ENCODE measurements around the gene MGRN1. TPM values are rescaled to one million over a fixed set of nuclear protein-coding genes. Genes with fewer than 3 reads are reported as not detected.

Gene MGRN1
- total and polyA plus RNA-seq, 2 of the 13 experiments (the other 11 are each of a cell fraction or from before 2014, with no cell fraction given): 11.9 to 12.6 TPM

DNA sequence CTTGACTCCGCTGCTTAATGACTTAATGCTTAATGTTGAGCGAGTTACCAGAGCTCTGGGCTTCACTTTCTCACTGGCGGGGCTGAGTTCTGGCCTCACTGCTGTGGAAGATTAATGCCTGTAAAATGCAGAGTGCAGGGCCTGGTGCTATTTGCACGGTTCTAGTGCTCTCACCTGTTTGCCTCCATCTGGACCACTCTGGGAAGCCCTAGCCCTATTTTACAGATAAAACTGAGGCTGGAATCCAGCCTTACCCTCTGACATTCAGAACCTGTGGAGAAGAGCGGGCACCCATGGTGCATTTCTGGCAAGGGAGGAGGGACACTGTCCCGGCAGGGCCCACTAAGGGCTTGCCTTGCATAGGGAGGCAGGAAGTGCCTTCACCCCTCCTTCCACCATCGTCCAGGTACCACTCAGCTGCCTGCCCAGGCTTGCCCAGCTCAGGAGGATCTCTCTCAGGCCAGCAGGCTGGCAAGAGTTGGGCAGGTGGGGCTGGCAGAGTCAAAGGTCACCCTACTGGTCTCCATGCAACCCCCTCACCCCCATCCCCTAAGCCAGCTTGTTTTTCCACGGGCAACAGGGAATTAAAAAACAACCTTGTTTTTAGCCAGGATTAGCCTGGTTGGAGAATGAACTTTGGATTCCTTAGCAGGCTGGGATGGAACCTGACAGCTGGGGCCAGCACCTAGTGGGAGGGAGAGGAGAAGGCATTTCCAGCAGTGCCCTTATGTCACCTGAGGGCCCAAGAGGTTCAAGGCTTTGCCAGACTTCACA is 5.8 kb upstream of the MGRN1 start (continued):
- TF ChIP-seq, protein P1, sequence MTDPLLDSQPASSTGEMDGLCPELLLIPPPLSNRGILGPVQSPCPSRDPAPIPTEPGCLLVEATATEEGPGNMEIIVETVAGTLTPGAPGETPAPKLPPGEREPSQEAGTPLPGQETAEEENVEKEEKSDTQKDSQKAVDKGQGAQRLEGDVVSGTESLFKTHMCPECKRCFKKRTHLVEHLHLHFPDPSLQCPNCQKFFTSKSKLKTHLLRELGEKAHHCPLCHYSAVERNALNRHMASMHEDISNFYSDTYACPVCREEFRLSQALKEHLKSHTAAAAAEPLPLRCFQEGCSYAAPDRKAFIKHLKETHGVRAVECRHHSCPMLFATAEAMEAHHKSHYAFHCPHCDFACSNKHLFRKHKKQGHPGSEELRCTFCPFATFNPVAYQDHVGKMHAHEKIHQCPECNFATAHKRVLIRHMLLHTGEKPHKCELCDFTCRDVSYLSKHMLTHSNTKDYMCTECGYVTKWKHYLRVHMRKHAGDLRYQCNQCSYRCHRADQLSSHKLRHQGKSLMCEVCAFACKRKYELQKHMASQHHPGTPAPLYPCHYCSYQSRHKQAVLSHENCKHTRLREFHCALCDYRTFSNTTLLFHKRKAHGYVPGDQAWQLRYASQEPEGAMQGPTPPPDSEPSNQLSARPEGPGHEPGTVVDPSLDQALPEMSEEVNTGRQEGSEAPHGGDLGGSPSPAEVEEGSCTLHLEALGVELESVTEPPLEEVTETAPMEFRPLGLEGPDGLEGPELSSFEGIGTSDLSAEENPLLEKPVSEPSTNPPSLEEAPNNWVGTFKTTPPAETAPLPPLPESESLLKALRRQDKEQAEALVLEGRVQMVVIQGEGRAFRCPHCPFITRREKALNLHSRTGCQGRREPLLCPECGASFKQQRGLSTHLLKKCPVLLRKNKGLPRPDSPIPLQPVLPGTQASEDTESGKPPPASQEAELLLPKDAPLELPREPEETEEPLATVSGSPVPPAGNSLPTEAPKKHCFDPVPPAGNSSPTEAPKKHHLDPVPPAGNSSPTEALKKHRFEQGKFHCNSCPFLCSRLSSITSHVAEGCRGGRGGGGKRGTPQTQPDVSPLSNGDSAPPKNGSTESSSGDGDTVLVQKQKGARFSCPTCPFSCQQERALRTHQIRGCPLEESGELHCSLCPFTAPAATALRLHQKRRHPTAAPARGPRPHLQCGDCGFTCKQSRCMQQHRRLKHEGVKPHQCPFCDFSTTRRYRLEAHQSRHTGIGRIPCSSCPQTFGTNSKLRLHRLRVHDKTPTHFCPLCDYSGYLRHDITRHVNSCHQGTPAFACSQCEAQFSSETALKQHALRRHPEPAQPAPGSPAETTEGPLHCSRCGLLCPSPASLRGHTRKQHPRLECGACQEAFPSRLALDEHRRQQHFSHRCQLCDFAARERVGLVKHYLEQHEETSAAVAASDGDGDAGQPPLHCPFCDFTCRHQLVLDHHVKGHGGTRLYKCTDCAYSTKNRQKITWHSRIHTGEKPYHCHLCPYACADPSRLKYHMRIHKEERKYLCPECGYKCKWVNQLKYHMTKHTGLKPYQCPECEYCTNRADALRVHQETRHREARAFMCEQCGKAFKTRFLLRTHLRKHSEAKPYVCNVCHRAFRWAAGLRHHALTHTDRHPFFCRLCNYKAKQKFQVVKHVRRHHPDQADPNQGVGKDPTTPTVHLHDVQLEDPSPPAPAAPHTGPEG (CRISPR knock-in tag; IDR thresholded peaks at IDR 0.05): peak; percentile 42; the same call in 1 of the 2 replicates
- TF ChIP-seq ZNF143 (CRISPR knock-in tag; IDR thresholded peaks at IDR 0.05) (peak; percentile 49), ISL2 (CRISPR knock-in tag; IDR thresholded peaks at IDR 0.05) (0 out of 2 replicates have a peak, but pooled peaks have one; percentile 19), ZNF766 (CRISPR knock-in tag; IDR thresholded peaks at IDR 0.05; ENCODE audit: borderline replicate concordance) (0 out of 2 replicates have a peak, but pooled peaks have one; percentile 26), ZNF557 (CRISPR knock-in tag; IDR thresholded peaks at IDR 0.05) (no peak), ZNF441 (CRISPR knock-in tag; IDR thresholded peaks at IDR 0.05; ENCODE audit: borderline replicate concordance) (no peak), MTA1 (CRISPR knock-in tag; IDR thresholded peaks at IDR 0.05; ENCODE audit: borderline replicate concordance) (0 out of 2 replicates have a peak, but pooled peaks have one; percentile 23), NFKB2 (CRISPR knock-in tag; IDR thresholded peaks at IDR 0.05; ENCODE audit: borderline replicate concordance) (peak; percentile 67; the same call in 1 of the 2 replicates), MTF1 (CRISPR knock-in tag; IDR thresholded peaks at IDR 0.05) (no peak), FOXP1 (IDR thresholded peaks at IDR 0.05) (no peak), FOXP1 (CRISPR knock-in tag; IDR thresholded peaks at IDR 0.05) (0 out of 2 replicates have a peak, but pooled peaks have one; percentile 15), ZFP90 (CRISPR knock-in tag; IDR thresholded peaks at IDR 0.05; ENCODE audit: borderline replicate concordance) (peak; percentile 89), ZNF777 (CRISPR knock-in tag; IDR thresholded peaks at IDR 0.05) (0 out of 2 replicates have a peak, but pooled peaks have one; percentile 20), ZNF644 (CRISPR knock-in tag; IDR thresholded peaks at IDR 0.05; ENCODE audit: low read depth) (peak; percentile 33; the same call in 1 of the 2 replicates), FOXO1 (CRISPR knock-in tag; IDR thresholded peaks at IDR 0.05) (peak; percentile 37; the same call in 1 of the 2 replicates), YY1 (IDR thresholded peaks at IDR 0.05; ENCODE audit: insufficient read depth, insufficient replicate concordance, low read depth, low read length) (peak; percentile 5)
- TF ChIP-seq, protein P2, sequence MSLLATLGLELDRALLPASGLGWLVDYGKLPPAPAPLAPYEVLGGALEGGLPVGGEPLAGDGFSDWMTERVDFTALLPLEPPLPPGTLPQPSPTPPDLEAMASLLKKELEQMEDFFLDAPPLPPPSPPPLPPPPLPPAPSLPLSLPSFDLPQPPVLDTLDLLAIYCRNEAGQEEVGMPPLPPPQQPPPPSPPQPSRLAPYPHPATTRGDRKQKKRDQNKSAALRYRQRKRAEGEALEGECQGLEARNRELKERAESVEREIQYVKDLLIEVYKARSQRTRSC (CRISPR knock-in tag; IDR thresholded peaks at IDR 0.05; ENCODE audit: low read depth): 0 out of 2 replicates have a peak, but pooled peaks have one; percentile 53
- TF ChIP-seq, protein P3, sequence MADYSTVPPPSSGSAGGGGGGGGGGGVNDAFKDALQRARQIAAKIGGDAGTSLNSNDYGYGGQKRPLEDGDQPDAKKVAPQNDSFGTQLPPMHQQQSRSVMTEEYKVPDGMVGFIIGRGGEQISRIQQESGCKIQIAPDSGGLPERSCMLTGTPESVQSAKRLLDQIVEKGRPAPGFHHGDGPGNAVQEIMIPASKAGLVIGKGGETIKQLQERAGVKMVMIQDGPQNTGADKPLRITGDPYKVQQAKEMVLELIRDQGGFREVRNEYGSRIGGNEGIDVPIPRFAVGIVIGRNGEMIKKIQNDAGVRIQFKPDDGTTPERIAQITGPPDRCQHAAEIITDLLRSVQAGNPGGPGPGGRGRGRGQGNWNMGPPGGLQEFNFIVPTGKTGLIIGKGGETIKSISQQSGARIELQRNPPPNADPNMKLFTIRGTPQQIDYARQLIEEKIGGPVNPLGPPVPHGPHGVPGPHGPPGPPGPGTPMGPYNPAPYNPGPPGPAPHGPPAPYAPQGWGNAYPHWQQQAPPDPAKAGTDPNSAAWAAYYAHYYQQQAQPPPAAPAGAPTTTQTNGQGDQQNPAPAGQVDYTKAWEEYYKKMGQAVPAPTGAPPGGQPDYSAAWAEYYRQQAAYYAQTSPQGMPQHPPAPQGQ (CRISPR knock-in tag; IDR thresholded peaks at IDR 0.05; ENCODE audit: borderline replicate concordance): no peak
- TF ChIP-seq, protein P4, sequence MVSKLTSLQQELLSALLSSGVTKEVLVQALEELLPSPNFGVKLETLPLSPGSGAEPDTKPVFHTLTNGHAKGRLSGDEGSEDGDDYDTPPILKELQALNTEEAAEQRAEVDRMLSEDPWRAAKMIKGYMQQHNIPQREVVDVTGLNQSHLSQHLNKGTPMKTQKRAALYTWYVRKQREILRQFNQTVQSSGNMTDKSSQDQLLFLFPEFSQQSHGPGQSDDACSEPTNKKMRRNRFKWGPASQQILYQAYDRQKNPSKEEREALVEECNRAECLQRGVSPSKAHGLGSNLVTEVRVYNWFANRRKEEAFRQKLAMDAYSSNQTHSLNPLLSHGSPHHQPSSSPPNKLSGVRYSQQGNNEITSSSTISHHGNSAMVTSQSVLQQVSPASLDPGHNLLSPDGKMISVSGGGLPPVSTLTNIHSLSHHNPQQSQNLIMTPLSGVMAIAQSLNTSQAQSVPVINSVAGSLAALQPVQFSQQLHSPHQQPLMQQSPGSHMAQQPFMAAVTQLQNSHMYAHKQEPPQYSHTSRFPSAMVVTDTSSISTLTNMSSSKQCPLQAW (CRISPR knock-in tag; IDR thresholded peaks at IDR 0.05): peak; percentile 34; the same call in 1 of the 2 replicates

All from HepG2 (cell line).